ENCODE measurements around the gene C2CD4C. TPM values are rescaled to one million over a fixed set of nuclear protein-coding genes. Genes with fewer than 3 reads are reported as not detected.

The C2CD4C gene
- total RNA-seq, 3 donors from 2014 or later: 0.17 to 1.7 (median 0.65) TPM

DNA sequence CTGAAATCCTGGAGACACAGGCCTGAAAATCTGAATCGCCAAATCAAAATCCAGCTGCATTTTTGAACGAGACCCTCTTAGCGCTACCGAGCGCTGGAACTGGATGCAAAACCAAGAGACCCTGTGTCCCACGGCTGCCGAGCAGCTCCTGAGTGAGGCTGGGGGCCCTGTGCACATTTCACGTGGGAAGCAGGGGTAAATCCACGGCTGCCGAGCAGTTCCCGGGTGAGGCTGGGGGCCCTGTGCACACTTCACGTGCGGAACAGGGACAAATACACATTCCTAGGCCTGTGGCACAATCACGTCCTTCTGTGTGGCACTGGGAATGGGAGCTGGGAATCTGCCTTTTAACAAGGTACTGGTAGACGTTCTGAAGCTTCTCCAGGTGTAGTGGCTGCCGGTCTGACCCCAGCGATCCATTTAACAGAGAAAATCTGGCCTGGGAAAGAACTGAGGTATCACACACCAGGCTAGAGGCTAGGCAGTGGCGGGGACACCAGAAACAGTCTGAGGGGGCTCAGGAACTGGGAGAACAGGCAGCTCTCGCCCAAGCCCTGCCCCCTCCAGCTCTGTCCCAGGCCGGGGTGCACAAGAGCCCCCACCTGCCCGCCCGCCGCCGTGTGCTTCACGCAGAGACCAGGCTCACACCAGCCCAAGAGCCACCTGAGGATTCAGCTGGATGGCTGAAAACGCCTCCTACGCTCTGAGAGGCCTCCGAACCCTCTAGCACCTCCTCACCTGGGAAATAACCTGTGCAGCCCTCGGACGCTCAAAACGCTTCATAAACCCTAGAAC is 11.0 kb upstream of the C2CD4C start:
- TF ChIP-seq CTCF (IDR thresholded peaks at IDR 0.05): no peak
- Histone ChIP-seq H3K4me1 (ENCODE audit: low read depth) (no peaks in the 10 kb centered on the region), H3K36me3 (ENCODE audit: low read depth) (no peaks in the 10 kb centered on the region), H3K4me3 (no peak overlapping the region), H3K9me3 (no peaks in the 10 kb centered on the region)
- ATAC-seq (no peak), DNase-seq (peak in 1 of 3 donors; percentile 14)
- intact Hi-C loops (cut with DNase I, micrococcal nuclease): no loop called here

DNA sequence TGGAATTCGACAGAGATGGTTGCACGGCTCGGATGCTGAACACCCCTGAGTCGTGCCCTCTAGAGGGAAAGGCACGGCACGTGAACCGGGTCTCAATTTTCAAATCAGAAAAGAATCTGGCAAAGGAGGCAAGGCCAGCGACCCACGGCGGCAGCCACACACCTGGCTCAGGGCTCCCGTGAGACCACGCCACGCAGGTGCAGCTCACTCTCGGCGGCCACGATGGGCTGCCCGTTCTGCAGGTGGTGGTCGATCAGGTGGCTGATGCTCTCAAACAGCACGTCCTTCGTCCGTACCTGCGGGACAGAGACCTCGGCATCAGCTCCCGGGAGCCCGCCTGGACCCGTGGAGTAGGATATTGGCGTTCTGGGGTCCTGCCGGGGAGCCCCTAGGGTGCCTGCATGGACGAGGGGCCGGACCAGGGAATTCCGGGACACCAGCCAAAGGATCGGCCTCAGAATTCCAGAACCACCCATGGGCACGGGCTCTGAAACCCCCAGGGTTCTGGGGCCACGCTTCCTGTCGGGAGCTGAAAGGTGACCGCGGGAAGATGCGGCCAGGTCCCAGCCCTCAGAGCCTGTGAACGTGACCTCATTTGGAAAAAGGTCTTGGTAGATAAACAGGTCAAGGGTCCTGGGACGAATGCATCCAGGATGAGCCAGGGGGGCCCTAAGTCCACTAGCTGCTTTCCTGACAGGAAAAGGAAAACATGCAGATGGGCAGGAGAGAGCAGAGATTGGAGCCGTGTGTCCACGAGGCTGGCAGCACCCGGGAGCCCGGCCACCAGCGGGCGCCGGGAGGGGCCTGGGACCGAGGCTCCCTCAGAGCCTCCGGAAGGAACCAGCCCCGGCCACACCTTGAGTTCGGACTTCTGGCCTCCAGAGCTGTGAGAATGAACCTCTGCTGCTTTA is 10.1 kb upstream of the C2CD4C start:
- intact Hi-C loops (cut with DNase I, micrococcal nuclease): no loop called here
- no peak for TF ChIP-seq CTCF (IDR thresholded peaks at IDR 0.05)
- H3K36me3 ChIP-seq (ENCODE audit: low read depth): no peaks in the 10 kb centered on the region
- H3K4me3 ChIP-seq: no peak overlapping the region
- peak in 1 of 3 donors; percentile 41 for DNase-seq
- no peak for ATAC-seq
- no peaks in the 10 kb centered on the region for H3K4me1 ChIP-seq (ENCODE audit: low read depth)
- no peaks in the 10 kb centered on the region for H3K9me3 ChIP-seq

DNA sequence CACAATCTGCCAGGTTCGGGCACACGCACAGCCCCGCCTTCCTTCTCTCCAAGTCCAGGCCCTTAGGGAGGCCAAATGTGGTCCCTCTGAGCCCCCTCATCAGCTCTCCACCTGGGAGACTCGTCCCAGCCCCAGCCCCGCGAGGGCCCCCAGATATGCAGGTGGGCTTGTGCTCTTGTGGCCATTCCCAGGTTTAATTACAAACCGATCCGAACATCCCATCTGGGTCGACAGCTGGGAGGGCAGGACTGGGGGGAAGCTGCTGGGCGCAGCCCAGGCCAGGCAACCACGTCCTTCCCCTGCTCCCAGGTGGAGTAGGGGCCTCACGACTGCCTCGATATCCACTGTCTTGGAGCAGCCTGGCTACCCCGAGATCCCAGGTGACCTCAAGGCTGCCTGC is 7.5 kb upstream of the C2CD4C start:
- ATAC-seq: no peak
- intact Hi-C loops (cut with DNase I, micrococcal nuclease): no loop called here
- no peak overlapping the region for H3K4me3 ChIP-seq
- no peak for TF ChIP-seq CTCF (IDR thresholded peaks at IDR 0.05)
- H3K4me1 ChIP-seq (ENCODE audit: low read depth): no peaks in the 10 kb centered on the region
- peak in 1 of 3 donors; percentile 8 for DNase-seq
- H3K9me3 ChIP-seq: no peaks in the 10 kb centered on the region
- no peaks in the 10 kb centered on the region for H3K36me3 ChIP-seq (ENCODE audit: low read depth)

- Histone ChIP-seq H3K36me3 (ENCODE audit: low read depth) (no peaks in the 10 kb centered on the region), H3K4me1 (ENCODE audit: low read depth) (no peaks in the 10 kb centered on the region), H3K9me3 (no peaks in the 10 kb centered on the region), H3K4me3 (no peak overlapping the region)
- ATAC-seq (no peak), DNase-seq (no peak)
- TF ChIP-seq CTCF (IDR thresholded peaks at IDR 0.05): no peak
- intact Hi-C loops (cut with DNase I, micrococcal nuclease): no loop called here
Observed at GRCh38 chr19:415292-415691, 6.3 kb upstream of the C2CD4C start.

DNA sequence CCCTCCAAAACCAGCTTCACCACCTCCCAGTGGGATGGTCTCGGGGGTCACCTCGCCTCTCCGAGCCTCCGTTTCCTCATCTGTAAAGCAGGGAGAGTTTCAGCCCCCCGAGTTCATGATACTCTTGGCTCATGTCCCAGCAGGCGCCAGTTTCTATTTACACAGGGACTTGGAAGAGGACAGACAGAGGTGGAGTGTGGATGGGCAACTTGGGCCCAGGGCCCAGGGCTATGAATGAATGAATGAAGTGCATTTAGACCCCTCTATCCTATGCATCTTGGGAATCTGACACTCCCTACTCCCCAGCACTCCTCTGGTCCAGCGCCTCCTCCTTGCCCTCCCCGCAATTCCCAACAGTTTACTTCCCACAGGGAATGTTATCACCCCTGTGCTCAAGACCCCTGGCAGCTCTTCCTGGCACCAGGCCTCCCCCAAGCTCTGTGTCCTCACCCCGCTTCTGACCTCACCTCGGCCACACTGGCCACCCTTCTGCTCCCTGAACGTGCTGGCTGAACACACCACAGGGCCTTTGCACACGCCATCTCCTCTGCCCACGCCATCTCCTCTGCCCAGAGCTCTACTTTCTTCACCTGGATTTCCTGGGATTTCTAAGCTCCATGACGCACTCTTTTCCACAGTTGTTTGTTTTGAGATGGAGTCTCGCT is 4.9 kb upstream of the C2CD4C start:
- H3K4me1 ChIP-seq (ENCODE audit: low read depth): peaks cover 3% of the 10 kb centered on the region
- no peaks in the 10 kb centered on the region for H3K36me3 ChIP-seq (ENCODE audit: low read depth)
- no peak for TF ChIP-seq CTCF (IDR thresholded peaks at IDR 0.05)
- ATAC-seq (no peak), DNase-seq (no peak)
- no peaks in the 10 kb centered on the region for H3K9me3 ChIP-seq
- no peak overlapping the region for H3K4me3 ChIP-seq
- intact Hi-C loops (cut with DNase I, micrococcal nuclease): no loop called here
